Heart right ventricle (tissue), 16 donors: Measurements from ENCODE around the gene KRT86. TPM values are rescaled to one million over a fixed set of nuclear protein-coding genes. Genes with fewer than 3 reads are reported as not detected.

ENCODE experiments used
- ATAC-seq, 8 donors: fragments of 200-7000 bp; cut with Tn5 transposase; one replicate each; pipeline ENCODE4 v1.9.1; 2020; ENCODE audit warnings: mild to moderate bottlenecking in 8 of 8, moderate library complexity in 8 of 8, moderate number of reproducible peaks in 1 of 8
- DNase-seq, 2 donors: peaks; one replicate each; pipeline ENCODE4 v3.0.0-alpha.2; 2020
- H3K27ac ChIP-seq, 10 donors: fragments of 200-600 bp; sonication (generic) in 2 of 10; one replicate each; pipeline versions ENCODE4 v1.5.0 to v1.8.0; 2020 to 2022; ENCODE audit warnings: mild to moderate bottlenecking in 3 of 10
- H3K27me3 ChIP-seq, 7 donors: fragments of 200-600 bp; one replicate each; pipeline ENCODE4 v1.8.0; 2021 to 2022; ENCODE audit warnings: mild to moderate bottlenecking in 2 of 7
- H3K36me3 ChIP-seq, 9 donors: fragments of 200-600 bp; sonication (generic) in 1 of 9; one replicate each; pipeline versions ENCODE4 v1.5.0 to v1.8.0; 2020 to 2022; ENCODE audit warnings: mild to moderate bottlenecking in 2 of 9
- H3K4me1 ChIP-seq, 9 donors: fragments of 200-600 bp; sonication (generic) in 1 of 9; one replicate each; pipeline versions ENCODE4 v1.5.0 to v1.8.0; 2020 to 2022; ENCODE audit warnings: mild to moderate bottlenecking in 4 of 9
- H3K4me3 ChIP-seq, 10 donors: fragments of 200-600 bp; sonication (generic) in 2 of 10; one replicate each; pipeline versions ENCODE4 v1.5.0 to v1.8.0; 2020 to 2022; ENCODE audit warnings: mild to moderate bottlenecking in 7 of 10, moderate library complexity in 2 of 10
- H3K9me3 ChIP-seq, 11 donors: fragments of 200-600 bp in 10 of 11; sonication (generic) in 2 of 11; one replicate each; pipeline versions ENCODE4 v1.5.0 to v1.8.0; 2013 to 2022; ENCODE audit warnings: mild to moderate bottlenecking in 2 of 11, control low read depth in 1 of 11, moderate library complexity in 1 of 11
- WGBS, 2 donors: extraction: QIAGEN DNeasy Blood & Tissue Kit; methylation state at CpG; one replicate each; pipeline ENCODE4 v1.1.7; 2013; ENCODE audit warnings: inconsistent platforms in 1 of 2; 5-methylcytosine and 5-hydroxymethylcytosine counted together
- intact Hi-C, 10 donors: fragments of 100-400 bp; cut with DNase I; formaldehyde crosslinking; loops; one replicate each; pipeline versions ENCODE4 v1.11.1 to v1.14.2; 2022
- polyA plus RNA-seq, 2 donors: library from polyadenylated mRNA; stranded (reverse); fragments of 200-250 nt; gene quantifications; one replicate each; pipeline ENCODE4 v1.2.3, GENCODE V29; 2013
- total RNA-seq, 10 donors: library from RNA; stranded (reverse); fragmentation: NEBNext Ultra II Directional in 3 of 10; extraction: Animal tissue kit (Norgen Biotek cat#: 25700) in 3 of 10; gene quantifications; one replicate each; pipeline versions ENCODE4 v1.2.1 to v1.2.4, GENCODE V29; 2021 to 2023
- TF ChIP-seq, protein P1 (sequence below), 9 donors: fragments of 200-600 bp; sonication (generic) in 2 of 9; IDR thresholded peaks; one replicate each; pipeline versions ENCODE4 v1.5.0 to v1.8.0; 2021 to 2022; ENCODE audit warnings: antibody characterized with exemption in 9 of 9, mild to moderate bottlenecking in 5 of 9, moderate library complexity in 1 of 9
- donor health status: Arrhythmogenic right ventricular cardiomyopathy.
- donor health status: ischemic (EF 13 %, LVEDD 7.1; RV severe dilation, severe dysfunction).
- donor health status: healthy with polysubstance abuse.
- donor health status: DM: no; HTN: yes; CAD: no.
- donor health status: DM: no; HTN: no; CAD: no.
- donor health status: ischemic (EF 25% LVEDD 6.9; RV normal size, moderate dysfunction).
- donor health status: ischemic (EF 25% LVEDD 5.7; RV mildly dilated, moderate dysfunction).
- donor health status: healthy.
- donor health status: DM: yes; HTN: yes; CAD: no.
- donor health status: Ischemic cardiomyopathy.
- donor health status: ischemic (EF 35%, LVEDD 5.7; RV mildly dilated, moderate dysfunction).
- donor health status: nonischemic (EF 11% LVEDD 7.7; RV severe dilation, severe dysfunction).
- donor health status: DM: yes; HTN: yes; CAD: no.
- donor health status: PGD.
- donor health status: ischemic (EF 29% LVEDD 5.4; RV normal size, mild dysfunction).
- donor health status: nonischemic (EF 23%, LVEDD 6.1; RV moderate dilation, normal function).

Gene KRT86
- total and polyA plus RNA-seq, 12 donors, result 0.01 to 0.19 TPM; not detected in 10

DNA sequence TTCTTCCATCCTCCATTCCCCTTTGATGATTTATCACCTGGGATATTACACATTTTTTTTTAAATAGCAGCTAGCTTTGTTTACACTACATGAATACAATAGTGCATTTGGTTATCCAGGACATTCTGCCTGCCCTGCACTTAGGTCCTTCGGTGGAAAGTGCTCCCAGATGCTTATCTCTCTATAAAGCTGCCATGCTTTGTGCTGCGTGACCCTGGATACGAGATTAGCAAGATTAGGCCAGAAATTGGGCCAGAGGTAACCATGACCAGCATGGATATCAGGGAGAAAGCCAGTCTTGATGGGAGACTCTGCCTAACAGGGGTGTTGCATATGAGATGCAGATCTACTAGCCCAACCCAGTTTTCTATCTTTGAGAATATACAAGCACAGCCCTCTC, 58.9 kb downstream of the KRT86 start:
- Histone ChIP-seq H3K9me3 (peaks cover 0 to 28% (median 10%) of the 10 kb centered on the region in 11 donors), H3K27me3 (peaks cover 0 to 40% (median 20%) of the 10 kb centered on the region in 7 donors), H3K4me3 (no peak overlapping the region), H3K4me1 (no peaks in the 10 kb centered on the region), H3K27ac (no peak overlapping the region), H3K36me3 (no peaks in the 10 kb centered on the region)
- no peak for DNase-seq
- 64 to 68% methylated on average over 3 of the region's 3 CpGs for WGBS, 2 donors
- intact Hi-C loops, result no loop called here
- TF ChIP-seq, protein P1, sequence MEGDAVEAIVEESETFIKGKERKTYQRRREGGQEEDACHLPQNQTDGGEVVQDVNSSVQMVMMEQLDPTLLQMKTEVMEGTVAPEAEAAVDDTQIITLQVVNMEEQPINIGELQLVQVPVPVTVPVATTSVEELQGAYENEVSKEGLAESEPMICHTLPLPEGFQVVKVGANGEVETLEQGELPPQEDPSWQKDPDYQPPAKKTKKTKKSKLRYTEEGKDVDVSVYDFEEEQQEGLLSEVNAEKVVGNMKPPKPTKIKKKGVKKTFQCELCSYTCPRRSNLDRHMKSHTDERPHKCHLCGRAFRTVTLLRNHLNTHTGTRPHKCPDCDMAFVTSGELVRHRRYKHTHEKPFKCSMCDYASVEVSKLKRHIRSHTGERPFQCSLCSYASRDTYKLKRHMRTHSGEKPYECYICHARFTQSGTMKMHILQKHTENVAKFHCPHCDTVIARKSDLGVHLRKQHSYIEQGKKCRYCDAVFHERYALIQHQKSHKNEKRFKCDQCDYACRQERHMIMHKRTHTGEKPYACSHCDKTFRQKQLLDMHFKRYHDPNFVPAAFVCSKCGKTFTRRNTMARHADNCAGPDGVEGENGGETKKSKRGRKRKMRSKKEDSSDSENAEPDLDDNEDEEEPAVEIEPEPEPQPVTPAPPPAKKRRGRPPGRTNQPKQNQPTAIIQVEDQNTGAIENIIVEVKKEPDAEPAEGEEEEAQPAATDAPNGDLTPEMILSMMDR (IDR thresholded peaks at IDR 0.05), result no peak
- no peak for ATAC-seq

DNA sequence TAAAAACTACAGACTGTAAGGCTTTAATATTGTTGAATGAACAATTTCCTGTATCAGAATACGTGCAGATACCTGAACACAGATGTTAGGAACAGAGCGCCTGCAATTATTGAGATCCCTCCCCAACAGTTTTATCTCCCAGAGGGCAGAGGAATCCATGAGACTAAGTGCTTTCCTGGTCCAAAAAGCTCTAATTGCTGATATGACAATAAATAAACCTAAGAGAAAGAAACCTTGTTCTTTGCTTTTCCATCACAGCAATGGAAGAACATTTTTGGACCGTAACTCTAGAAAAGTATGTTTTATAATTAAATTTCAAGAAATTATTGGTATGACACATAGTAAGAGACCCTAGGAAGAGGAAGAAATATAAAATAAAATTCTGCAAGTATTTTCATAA, 59.7 kb downstream of the KRT86 start:
- Histone ChIP-seq H3K9me3 (peaks cover 0 to 28% (median 10%) of the 10 kb centered on the region in 11 donors), H3K27ac (no peak overlapping the region), H3K27me3 (peaks cover 0 to 36% (median 15%) of the 10 kb centered on the region in 7 donors), H3K36me3 (no peaks in the 10 kb centered on the region), H3K4me1 (no peaks in the 10 kb centered on the region), H3K4me3 (no peak overlapping the region)
- ATAC-seq (no peak), DNase-seq (no peak)
- intact Hi-C loops, result no loop called here
- TF ChIP-seq, protein P1 (IDR thresholded peaks at IDR 0.05), result no peak
- WGBS, 2 donors, result 82 to 85% methylated on average over 3 of the region's 3 CpGs

DNA sequence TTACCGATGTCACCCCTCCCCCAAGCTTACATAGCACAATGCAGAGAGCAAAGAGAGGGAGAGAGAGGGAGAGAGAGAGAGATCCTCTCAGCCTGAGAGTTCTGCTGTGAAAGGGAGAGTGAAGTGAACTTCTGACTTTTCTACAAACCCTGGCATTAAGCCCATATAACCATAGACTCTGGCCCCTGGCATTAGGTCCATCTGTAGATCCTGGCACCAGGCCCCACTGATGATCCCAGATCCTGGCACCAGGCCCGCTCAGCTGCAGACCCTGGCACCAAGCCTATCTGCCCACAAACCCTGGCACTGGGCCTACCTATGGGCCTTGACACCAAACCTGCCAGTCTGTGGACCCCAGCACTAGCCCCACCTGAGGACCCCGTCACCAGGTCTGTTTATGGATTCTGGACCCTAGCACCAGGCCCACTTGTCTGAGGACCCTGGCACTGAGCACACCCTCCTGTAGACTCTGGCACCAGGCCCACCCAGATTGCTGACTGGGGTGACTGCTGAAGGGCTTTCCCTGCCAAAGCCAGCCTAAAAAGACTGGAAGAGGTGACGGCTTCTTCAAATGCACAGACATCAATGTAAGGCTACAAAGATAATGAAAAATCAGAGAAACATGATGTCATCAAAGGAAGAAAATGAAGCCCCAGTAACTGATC, 61.3 kb downstream of the KRT86 start:
- H3K4me1 ChIP-seq, result no peaks in the 10 kb centered on the region
- ATAC-seq (no peak), DNase-seq (no peak)
- H3K27me3 ChIP-seq, result peaks cover 0 to 37% (median 15%) of the 10 kb centered on the region in 7 donors
- H3K9me3 ChIP-seq, result peaks cover 0 to 28% (median 10%) of the 10 kb centered on the region in 11 donors
- TF ChIP-seq, protein P1 (IDR thresholded peaks at IDR 0.05), result no peak
- no peak overlapping the region for H3K27ac ChIP-seq
- no peaks in the 10 kb centered on the region for H3K36me3 ChIP-seq
- no peak overlapping the region for H3K4me3 ChIP-seq
- intact Hi-C loops, result no loop called here
- WGBS, 2 donors, result 72 to 78% methylated on average over 4 of the region's 4 CpGs

DNA sequence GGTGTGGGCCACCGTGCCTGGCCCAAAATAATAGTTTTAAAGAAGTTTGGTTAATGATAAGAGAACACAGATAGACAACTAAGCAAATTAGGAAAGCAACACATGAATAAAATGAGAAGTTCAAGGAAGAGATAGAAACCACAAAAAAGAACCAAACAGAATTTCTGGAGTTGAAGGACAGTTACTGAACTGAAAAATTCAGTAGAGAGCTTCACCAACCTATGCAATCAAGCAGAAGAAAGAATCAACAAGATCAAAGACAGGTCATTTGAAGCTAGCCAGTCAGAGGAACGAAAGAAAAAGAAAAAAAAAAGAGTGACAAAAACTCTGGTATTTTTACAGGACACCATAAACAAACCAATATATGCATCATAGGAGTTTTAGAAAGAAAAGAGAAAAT, 62.2 kb downstream of the KRT86 start:
- DNase-seq, result no peak

More for the DNA sequence above, 62.2 kb downstream of the KRT86 start:
- H3K36me3 ChIP-seq, result no peaks in the 10 kb centered on the region
- TF ChIP-seq, protein P1 (IDR thresholded peaks at IDR 0.05), result no peak
- no peak overlapping the region for H3K4me3 ChIP-seq
- no peak overlapping the region for H3K27ac ChIP-seq
- WGBS, 2 donors, result 82 to 88% methylated on average over 2 of the region's 2 CpGs
- no peak for ATAC-seq
- H3K4me1 ChIP-seq, result no peaks in the 10 kb centered on the region
- intact Hi-C loops, result no loop called here
- peaks cover 0 to 28% (median 10%) of the 10 kb centered on the region in 11 donors for H3K9me3 ChIP-seq
- H3K27me3 ChIP-seq, result peaks cover 0 to 41% (median 16%) of the 10 kb centered on the region in 7 donors
